Liver (tissue), 3 donors: Measurements from ENCODE around the gene MYL7.
"Not testable (repeated sequence)": the region's sequence is repeated elsewhere in the genome, so short reads cannot be mapped to it uniquely, and the experiment has no call there.

Source experiments
- CTCF ChIP-seq: fragments of 150-350 bp; IDR thresholded peaks from 2 replicates; pipeline ENCODE4 v1.5.1; 2017; ENCODE audit warnings: improper control_type of control experiment, low read depth, low read length; ENCODE audit not compliant: missing input control
- EGR1 ChIP-seq, 2 donors: IDR thresholded peaks; 2 replicates each; pipeline ENCODE4 v1.6.1; 2016 to 2018; ENCODE audit warnings: antibody characterized with exemption in 2 of 2, low read depth in 2 of 2
- GABPA ChIP-seq, 2 donors: IDR thresholded peaks in 1 of 2; conservative IDR thresholded peaks in 1 of 2; 2 replicates each; pipeline ENCODE4 v1.6.1; 2016; ENCODE audit warnings: antibody characterized with exemption in 2 of 2, mild to moderate bottlenecking in 1 of 2, moderate library complexity in 1 of 2
- JUND ChIP-seq, 2 donors: IDR thresholded peaks; 2 replicates each; pipeline ENCODE4 v1.6.1; 2016; ENCODE audit warnings: antibody characterized with exemption in 2 of 2
- MAX ChIP-seq: IDR thresholded peaks from 2 replicates; pipeline ENCODE4 v1.6.1; 2016; ENCODE audit warnings: antibody characterized with exemption
- RAD21 ChIP-seq, 2 donors: IDR thresholded peaks; 2 replicates each; pipeline ENCODE4 v1.6.1; 2016; ENCODE audit warnings: antibody characterized with exemption in 2 of 2, mild to moderate bottlenecking in 2 of 2
- REST ChIP-seq: IDR thresholded peaks from 2 replicates; pipeline ENCODE4 v1.6.1; 2016; ENCODE audit warnings: antibody characterized with exemption, mild to moderate bottlenecking
- RXRA ChIP-seq, 2 donors: IDR thresholded peaks; 2 replicates each; pipeline ENCODE4 v1.6.1; 2017 to 2018; ENCODE audit warnings: antibody characterized with exemption in 2 of 2, mild to moderate bottlenecking in 1 of 2
- TAF1 ChIP-seq: conservative IDR thresholded peaks from 2 replicates; pipeline ENCODE4 v1.6.1; 2016; ENCODE audit warnings: antibody characterized with exemption, mild to moderate bottlenecking
- YY1 ChIP-seq: IDR thresholded peaks from 2 replicates; pipeline ENCODE4 v1.6.1; 2016; ENCODE audit warnings: antibody characterized with exemption, mild to moderate bottlenecking
- donor health status: healthy.
- donor health status: healthy.

- TF ChIP-seq MAX; CTCF; YY1; RXRA (IDR thresholded peaks at IDR 0.05); RAD21 (IDR thresholded peaks at IDR 0.05); REST; GABPA (IDR thresholded peaks at IDR 0.05 in 1 of 2, conservative IDR thresholded peaks at IDR 0.05 in 1 of 2); JUND (IDR thresholded peaks at IDR 0.05); TAF1; EGR1 (IDR thresholded peaks at IDR 0.05; ENCODE audit: low read depth in 2 of 2): not testable (repeated sequence)
Measured at GRCh38 chr7:44171901-44172300, 30.8 kb upstream of the MYL7 start.
